Measurements from ENCODE around the gene PTPRQ. TPM values are rescaled to one million over a fixed set of nuclear protein-coding genes. Genes with fewer than 3 reads are reported as not detected.

PTPRQ gene
- polyA plus RNA-seq, 2 of the 4 experiments (the other 2 are of a cell fraction) = 0.14 to 0.17 TPM

GRCh38 chr12:80551897-80552296 lies 107.9 kb downstream of the PTPRQ start:
- H3K4me1 ChIP-seq = peaks cover 35% of the 10 kb centered on the region
- POLR2A ChIA-PET = no interaction called here
- peak; percentile 4 to 67 for DNase-seq (ENCODE audit: low read depth in 1 of 2, low spot score in 1 of 2)
- 4% methylated on average over 1 of the region's 1 CpG for WGBS (ENCODE audit: missing lambda C conversion rate)
- no peaks in the 10 kb centered on the region for H3K9me3 ChIP-seq
- peak; percentile 73 to 85; a peak in 5 of 6 replicates for ATAC-seq
- peak overlapping the region; percentile 58 for H3K4me2 ChIP-seq
- CTCF ChIA-PET = no interaction called here
- TF ChIP-seq POLR2A (IDR thresholded peaks at IDR 0.05; ENCODE audit: low read length) = no peak
- TF ChIP-seq EHMT2 (IDR thresholded peaks at IDR 0.05; ENCODE audit: low read depth) = no peak
- no peak for TF ChIP-seq CHD4 (IDR thresholded peaks at IDR 0.05; ENCODE audit: borderline replicate concordance)
- peak; percentile 66; the same call in 1 of the 2 replicates for TF ChIP-seq FOSL2 (IDR thresholded peaks at IDR 0.05)
- TF ChIP-seq FOSL2 (CRISPR knock-in tag; IDR thresholded peaks at IDR 0.05) = peak; percentile 58
- TF ChIP-seq MAFK (IDR thresholded peaks at IDR 0.05; ENCODE audit: partially characterized antibody) = peak; percentile 38
- no peak for TF ChIP-seq RNF2 (IDR thresholded peaks at IDR 0.05; ENCODE audit: borderline replicate concordance, low read depth)
- TF ChIP-seq JUNB (IDR thresholded peaks at IDR 0.05) = peak; percentile 80
- no peak for TF ChIP-seq ZC3H11A (IDR thresholded peaks at IDR 0.05)
- no peak for TF ChIP-seq EHF (CRISPR knock-in tag; IDR thresholded peaks at IDR 0.05)
- no peak for TF ChIP-seq RAD21 (conservative IDR thresholded peaks at IDR 0.05 in 1 of 2, IDR thresholded peaks at IDR 0.05 in 1 of 2)
- no peak for TF ChIP-seq JUN (IDR thresholded peaks at IDR 0.05)
- no peak for TF ChIP-seq HOXA7 (CRISPR knock-in tag; IDR thresholded peaks at IDR 0.05)
- TF ChIP-seq BHLHE40 (IDR thresholded peaks at IDR 0.05; ENCODE audit: low read depth, low read length) = no peak
- TF ChIP-seq ESRRA (IDR thresholded peaks at IDR 0.05; ENCODE audit: borderline replicate concordance, low read length) = no peak
- peak; percentile 37; the same call in 1 of the 2 replicates for TF ChIP-seq GATA3 (IDR thresholded peaks at IDR 0.05; ENCODE audit: borderline replicate concordance)
- no peak for TF ChIP-seq FOSB (CRISPR knock-in tag; IDR thresholded peaks at IDR 0.05)
- no peak for TF ChIP-seq SREBF2 (IDR thresholded peaks at IDR 0.05)
- no peak overlapping the region for H3K4me3 ChIP-seq
- peak; percentile 87 for FAIRE-seq
- peak overlapping the region; percentile 46 to 49; a peak in 5 of 6 replicates for H3K27ac ChIP-seq

GRCh38 chr12:80553316-80553715 lies 109.3 kb downstream of the PTPRQ start:
- FAIRE-seq = peak; percentile 63
- Histone ChIP-seq H3K4me3 (no peak overlapping the region), H3K9me3 (no peaks in the 10 kb centered on the region), H3K27ac (peak overlapping the region in 1 of 2 experiments; percentile 47; a peak in 2 of 6 replicates), H3K4me2 (peak overlapping the region; percentile 51), H3K4me1 (peaks cover 29% of the 10 kb centered on the region)
- no peak for TF ChIP-seq RFX5 (IDR thresholded peaks at IDR 0.05)
- TF ChIP-seq GATA3 (IDR thresholded peaks at IDR 0.05; ENCODE audit: borderline replicate concordance) = peak; percentile 48; the same call in 1 of the 2 replicates
- TF ChIP-seq JUNB (IDR thresholded peaks at IDR 0.05) = peak; percentile 82
- TF ChIP-seq FOSL2 (IDR thresholded peaks at IDR 0.05) = peak; percentile 69
- peak; percentile 65 for TF ChIP-seq FOSL2 (CRISPR knock-in tag; IDR thresholded peaks at IDR 0.05)
- peak in 1 of 2 experiments; percentile 15; a peak in 1 of 4 replicates for TF ChIP-seq CEBPB (IDR thresholded peaks at IDR 0.05)
- TF ChIP-seq REST (IDR thresholded peaks at IDR 0.05) = no peak
- peak; percentile 84 to 86 for ATAC-seq
- ChIA-PET CTCF (interaction anchor here (1.5 kb wide), 1 partner anchor 80 kb away, joined by 3 read pairs; no protein-coding TSS in a partner anchor), POLR2A (no interaction called here)
- peak; percentile 9 to 27 for DNase-seq (ENCODE audit: low read depth in 1 of 2, low spot score in 1 of 2)
- WGBS (ENCODE audit: missing lambda C conversion rate) = 6% methylated on average over 3 of the region's 3 CpGs

GRCh38 chr12:80556566-80556965 lies 112.5 kb downstream of the PTPRQ start:
- H3K4me1 ChIP-seq = peaks cover 23% of the 10 kb centered on the region
- ATAC-seq (no peak), FAIRE-seq (no peak), DNase-seq (ENCODE audit: low read depth in 1 of 2, low spot score in 1 of 2) (no peak)
- TF ChIP-seq KDM5A (IDR thresholded peaks at IDR 0.05) (no peak), MAZ (IDR thresholded peaks at IDR 0.05; ENCODE audit: borderline replicate concordance, low read depth, low read length) (no peak), HMGXB4 (CRISPR knock-in tag; IDR thresholded peaks at IDR 0.05; ENCODE audit: borderline replicate concordance) (no peak), HOXB13 (CRISPR knock-in tag; IDR thresholded peaks at IDR 0.05; ENCODE audit: low read depth) (no peak), FOSB (CRISPR knock-in tag; IDR thresholded peaks at IDR 0.05) (no peak), RFX5 (IDR thresholded peaks at IDR 0.05) (no peak), GATA3 (IDR thresholded peaks at IDR 0.05; ENCODE audit: borderline replicate concordance) (no peak), KDM1A (IDR thresholded peaks at IDR 0.05; ENCODE audit: low read depth) (no peak), JUN (IDR thresholded peaks at IDR 0.05) (no peak)
- H3K4me3 ChIP-seq = no peak overlapping the region
- CTCF ChIA-PET = no interaction called here
- no peak overlapping the region for H3K27ac ChIP-seq
- 75% methylated on average over 1 of the region's 1 CpG for WGBS (ENCODE audit: missing lambda C conversion rate)
- POLR2A ChIA-PET = no interaction called here
- H3K9me3 ChIP-seq = no peaks in the 10 kb centered on the region
- H3K4me2 ChIP-seq = no peak overlapping the region
